GM12801 (cell line): ENCODE results near the gene OR52E5.

Source experiments
- CTCF ChIP-seq: IDR thresholded peaks from one replicate; pipeline ENCODE4 v1.5.1; 2011; ENCODE audit warnings: control low read depth; ENCODE audit not compliant: insufficient read length; ENCODE audit errors: extremely low read depth

The OR52E5 gene

DNA sequence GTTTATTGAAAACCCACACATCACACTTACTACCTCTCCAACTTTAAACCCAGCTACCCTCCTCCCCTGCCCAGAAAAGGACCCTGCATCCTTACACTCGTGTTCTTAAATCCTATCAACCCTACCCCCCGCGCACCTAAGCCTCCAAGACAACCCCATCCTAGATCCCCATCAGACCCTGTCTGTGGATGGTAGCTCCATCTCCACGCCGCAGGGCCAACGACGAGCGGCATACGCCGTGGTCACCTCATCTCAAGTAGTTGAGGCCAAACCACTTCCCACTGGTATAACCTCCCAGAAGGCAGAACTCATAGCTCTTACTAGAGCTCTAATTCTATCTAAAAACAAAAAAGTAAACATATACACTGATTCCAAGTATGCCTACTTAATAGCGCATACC lies 39.7 kb downstream of the OR52E5 start:
- TF ChIP-seq CTCF, result no peak

GRCh38 chr11:5933116-5933515 lies 40.1 kb downstream of the OR52E5 start:
- TF ChIP-seq CTCF, result no peak

- TF ChIP-seq CTCF, result no peak
Measured at GRCh38 chr11:5937868-5938602, 45.0 kb downstream of the OR52E5 start.

GRCh38 chr11:5938603-5938965 lies 45.6 kb downstream of the OR52E5 start:
- no peak for TF ChIP-seq CTCF

DNA sequence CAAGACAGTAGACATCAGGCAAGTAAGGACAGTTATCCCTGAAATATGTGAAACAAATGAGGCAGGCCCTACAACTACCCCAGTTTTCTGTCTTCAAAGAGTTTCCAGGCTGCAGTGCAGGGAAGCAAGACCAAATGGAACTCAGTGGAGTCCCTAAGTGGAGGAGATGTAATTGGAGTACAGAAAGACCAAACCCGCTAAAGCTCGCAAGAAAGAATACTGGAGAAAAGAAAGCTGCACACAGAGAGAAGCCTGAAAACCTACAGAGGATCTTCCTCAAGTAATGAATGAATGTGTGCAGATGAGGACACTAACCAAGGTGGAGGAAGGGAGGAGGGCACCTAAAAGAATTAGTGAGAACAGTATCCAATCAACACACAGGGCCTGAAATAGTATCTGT lies 47.7 kb downstream of the OR52E5 start:
- TF ChIP-seq CTCF, result no peak

DNA sequence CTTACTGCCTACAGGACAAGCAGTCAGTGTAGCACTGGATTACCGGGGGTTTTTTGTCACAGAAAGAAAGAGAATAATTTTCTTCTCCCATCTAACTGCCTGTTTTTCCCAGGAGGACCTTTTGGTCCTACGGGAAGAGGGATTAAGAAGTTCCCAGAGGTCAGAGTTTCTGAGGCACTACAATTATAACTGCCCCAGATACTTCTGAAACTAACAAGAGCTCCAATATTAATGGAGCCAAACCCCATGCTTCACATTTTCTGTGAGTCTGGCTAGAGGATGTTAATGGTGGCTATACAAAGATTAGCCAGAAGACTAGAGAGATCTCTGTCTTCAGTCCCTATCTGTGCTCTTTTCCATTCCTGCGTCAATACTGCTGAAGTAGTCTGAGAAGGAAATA lies 48.9 kb downstream of the OR52E5 start, which contains the start of gene OR56A3:
OR56A3 (plus strand) TSS at position 301 of the 400 bp plus-strand sequence. CDS start 5,096 bp downstream, outside the sequence.
- TF ChIP-seq CTCF, result no peak
